GM12878 (cell line): ENCODE data around the gene ANKRD33.

Source experiments
- JUNB ChIP-seq: IDR thresholded peaks from 2 replicates; pipeline ENCODE4 v1.6.1; 2016; ENCODE audit warnings: antibody characterized with exemption, mild to moderate bottlenecking
- MAX ChIP-seq: IDR thresholded peaks from 2 replicates; pipeline ENCODE4 v1.6.1; 2012; ENCODE audit warnings: low read depth, low read length, improper control_type of control experiment
- NFYB ChIP-seq: IDR thresholded peaks from 2 replicates; pipeline ENCODE4 v1.6.1; 2011; ENCODE audit warnings: low read depth, mild to moderate bottlenecking, low read length, improper control_type of control experiment, moderate library complexity; ENCODE audit not compliant: insufficient read depth
- POLR2A ChIP-seq: IDR thresholded peaks from 2 replicates; pipeline ENCODE4 v1.6.1; 2011; ENCODE audit warnings: low read depth, mild to moderate bottlenecking, low read length
- POLR2AphosphoS5 ChIP-seq: IDR thresholded peaks from 2 replicates; pipeline ENCODE4 v1.6.1; 2011; ENCODE audit warnings: mild to moderate bottlenecking, low read length, inconsistent platforms
- RAD21 ChIP-seq: IDR thresholded peaks from 2 replicates; pipeline ENCODE4 v1.6.1; 2011; ENCODE audit warnings: mild to moderate bottlenecking, low read depth, low read length, moderate library complexity; ENCODE audit not compliant: insufficient read depth
- RCOR1 ChIP-seq: conservative IDR thresholded peaks from 2 replicates; pipeline ENCODE4 v1.6.1; 2012; ENCODE audit warnings: low read depth, low read length, improper control_type of control experiment
- SIX5 ChIP-seq: IDR thresholded peaks from 2 replicates; pipeline ENCODE4 v1.6.1; 2011; ENCODE audit warnings: mild to moderate bottlenecking, low read depth, low read length, moderate library complexity; ENCODE audit not compliant: severe bottlenecking
- TAF1 ChIP-seq: IDR thresholded peaks from 2 replicates; pipeline ENCODE4 v1.6.1; 2011; ENCODE audit warnings: mild to moderate bottlenecking, low read depth, low read length, borderline replicate concordance
- ZNF274 ChIP-seq: IDR thresholded peaks from one replicate; pipeline ENCODE4 v1.8.0; 2011; ENCODE audit not compliant: insufficient read length, insufficient read depth
- TF ChIP-seq, protein P1 (sequence below): fragments of 450-650 bp; IDR thresholded peaks from 2 replicates; pipeline ENCODE4 v1.6.1; 2017; ENCODE audit warnings: antibody characterized with exemption, mild to moderate bottlenecking, moderate library complexity
- TF ChIP-seq, protein P2 (sequence below): IDR thresholded peaks from 2 replicates; pipeline ENCODE4 v1.6.1; 2012; ENCODE audit warnings: mild to moderate bottlenecking, low read depth, low read length

DNA sequence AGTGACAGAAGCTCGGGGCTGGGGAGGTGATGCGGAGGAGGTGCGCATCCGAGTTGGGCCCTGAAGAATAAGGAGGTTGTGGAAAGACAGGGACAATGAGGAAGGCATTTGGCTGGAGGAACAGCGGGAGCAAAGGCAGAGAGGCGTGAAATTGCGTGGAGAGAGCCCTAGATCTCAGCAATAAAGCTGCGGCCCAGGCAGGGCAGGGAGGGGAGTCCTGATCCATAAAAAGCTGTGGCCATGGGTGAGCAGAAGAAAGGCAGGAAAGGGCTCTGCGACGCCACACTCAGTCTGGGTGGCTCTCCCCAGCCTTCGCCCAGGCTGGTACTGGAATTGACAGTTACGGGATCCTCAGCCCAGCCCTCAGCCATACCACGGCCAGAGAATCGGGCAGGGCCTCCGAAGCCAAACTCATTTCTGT, 41.6 kb upstream of the ANKRD33 start:
- TF ChIP-seq TAF1 = no peak
- no peak for TF ChIP-seq SIX5
- TF ChIP-seq POLR2AphosphoS5 = no peak
- TF ChIP-seq MAX = no peak
- TF ChIP-seq ZNF274 = no peak
- TF ChIP-seq POLR2A = no peak
- TF ChIP-seq JUNB = no peak
- TF ChIP-seq, protein P1, sequence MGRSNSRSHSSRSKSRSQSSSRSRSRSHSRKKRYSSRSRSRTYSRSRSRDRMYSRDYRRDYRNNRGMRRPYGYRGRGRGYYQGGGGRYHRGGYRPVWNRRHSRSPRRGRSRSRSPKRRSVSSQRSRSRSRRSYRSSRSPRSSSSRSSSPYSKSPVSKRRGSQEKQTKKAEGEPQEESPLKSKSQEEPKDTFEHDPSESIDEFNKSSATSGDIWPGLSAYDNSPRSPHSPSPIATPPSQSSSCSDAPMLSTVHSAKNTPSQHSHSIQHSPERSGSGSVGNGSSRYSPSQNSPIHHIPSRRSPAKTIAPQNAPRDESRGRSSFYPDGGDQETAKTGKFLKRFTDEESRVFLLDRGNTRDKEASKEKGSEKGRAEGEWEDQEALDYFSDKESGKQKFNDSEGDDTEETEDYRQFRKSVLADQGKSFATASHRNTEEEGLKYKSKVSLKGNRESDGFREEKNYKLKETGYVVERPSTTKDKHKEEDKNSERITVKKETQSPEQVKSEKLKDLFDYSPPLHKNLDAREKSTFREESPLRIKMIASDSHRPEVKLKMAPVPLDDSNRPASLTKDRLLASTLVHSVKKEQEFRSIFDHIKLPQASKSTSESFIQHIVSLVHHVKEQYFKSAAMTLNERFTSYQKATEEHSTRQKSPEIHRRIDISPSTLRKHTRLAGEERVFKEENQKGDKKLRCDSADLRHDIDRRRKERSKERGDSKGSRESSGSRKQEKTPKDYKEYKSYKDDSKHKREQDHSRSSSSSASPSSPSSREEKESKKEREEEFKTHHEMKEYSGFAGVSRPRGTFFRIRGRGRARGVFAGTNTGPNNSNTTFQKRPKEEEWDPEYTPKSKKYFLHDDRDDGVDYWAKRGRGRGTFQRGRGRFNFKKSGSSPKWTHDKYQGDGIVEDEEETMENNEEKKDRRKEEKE = no peak
- TF ChIP-seq, protein P2, sequence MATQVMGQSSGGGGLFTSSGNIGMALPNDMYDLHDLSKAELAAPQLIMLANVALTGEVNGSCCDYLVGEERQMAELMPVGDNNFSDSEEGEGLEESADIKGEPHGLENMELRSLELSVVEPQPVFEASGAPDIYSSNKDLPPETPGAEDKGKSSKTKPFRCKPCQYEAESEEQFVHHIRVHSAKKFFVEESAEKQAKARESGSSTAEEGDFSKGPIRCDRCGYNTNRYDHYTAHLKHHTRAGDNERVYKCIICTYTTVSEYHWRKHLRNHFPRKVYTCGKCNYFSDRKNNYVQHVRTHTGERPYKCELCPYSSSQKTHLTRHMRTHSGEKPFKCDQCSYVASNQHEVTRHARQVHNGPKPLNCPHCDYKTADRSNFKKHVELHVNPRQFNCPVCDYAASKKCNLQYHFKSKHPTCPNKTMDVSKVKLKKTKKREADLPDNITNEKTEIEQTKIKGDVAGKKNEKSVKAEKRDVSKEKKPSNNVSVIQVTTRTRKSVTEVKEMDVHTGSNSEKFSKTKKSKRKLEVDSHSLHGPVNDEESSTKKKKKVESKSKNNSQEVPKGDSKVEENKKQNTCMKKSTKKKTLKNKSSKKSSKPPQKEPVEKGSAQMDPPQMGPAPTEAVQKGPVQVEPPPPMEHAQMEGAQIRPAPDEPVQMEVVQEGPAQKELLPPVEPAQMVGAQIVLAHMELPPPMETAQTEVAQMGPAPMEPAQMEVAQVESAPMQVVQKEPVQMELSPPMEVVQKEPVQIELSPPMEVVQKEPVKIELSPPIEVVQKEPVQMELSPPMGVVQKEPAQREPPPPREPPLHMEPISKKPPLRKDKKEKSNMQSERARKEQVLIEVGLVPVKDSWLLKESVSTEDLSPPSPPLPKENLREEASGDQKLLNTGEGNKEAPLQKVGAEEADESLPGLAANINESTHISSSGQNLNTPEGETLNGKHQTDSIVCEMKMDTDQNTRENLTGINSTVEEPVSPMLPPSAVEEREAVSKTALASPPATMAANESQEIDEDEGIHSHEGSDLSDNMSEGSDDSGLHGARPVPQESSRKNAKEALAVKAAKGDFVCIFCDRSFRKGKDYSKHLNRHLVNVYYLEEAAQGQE = no peak
- no peak for TF ChIP-seq RAD21
- no peak for TF ChIP-seq RCOR1
- TF ChIP-seq NFYB = no peak
